Neural cell (in vitro differentiated cells): Measurements from ENCODE around the gene ACSM4.

Experiments used
- EP300 ChIP-seq: fragments of 450-650 bp; conservative IDR thresholded peaks from 2 replicates; pipeline ENCODE4 v1.6.1; 2014; ENCODE audit warnings: antibody characterized with exemption, mild to moderate bottlenecking, moderate library complexity; ENCODE audit not compliant: poor library complexity, severe bottlenecking
- EZH2 ChIP-seq: fragments of 200-600, 300-800 bp; shearing (Covaris generic), sonication (generic); IDR thresholded peaks from 2 replicates; pipeline ENCODE4 v1.6.1; 2014; ENCODE audit warnings: antibody characterized with exemption, low read length, borderline replicate concordance, mild to moderate bottlenecking; ENCODE audit not compliant: insufficient read depth, poor library complexity, severe bottlenecking
- POLR2AphosphoS5 ChIP-seq: IDR thresholded peaks from 2 replicates; pipeline ENCODE4 v1.6.1; 2012
- TAF1 ChIP-seq: IDR thresholded peaks from 2 replicates; pipeline ENCODE4 v1.6.1; 2012; ENCODE audit warnings: low read depth
- TF ChIP-seq, protein P1 (sequence below): fragments of 450-650 bp; IDR thresholded peaks from 2 replicates; pipeline ENCODE4 v1.5.1; 2014; ENCODE audit warnings: antibody characterized with exemption, mild to moderate bottlenecking, moderate library complexity; ENCODE audit not compliant: poor library complexity, severe bottlenecking

DNA sequence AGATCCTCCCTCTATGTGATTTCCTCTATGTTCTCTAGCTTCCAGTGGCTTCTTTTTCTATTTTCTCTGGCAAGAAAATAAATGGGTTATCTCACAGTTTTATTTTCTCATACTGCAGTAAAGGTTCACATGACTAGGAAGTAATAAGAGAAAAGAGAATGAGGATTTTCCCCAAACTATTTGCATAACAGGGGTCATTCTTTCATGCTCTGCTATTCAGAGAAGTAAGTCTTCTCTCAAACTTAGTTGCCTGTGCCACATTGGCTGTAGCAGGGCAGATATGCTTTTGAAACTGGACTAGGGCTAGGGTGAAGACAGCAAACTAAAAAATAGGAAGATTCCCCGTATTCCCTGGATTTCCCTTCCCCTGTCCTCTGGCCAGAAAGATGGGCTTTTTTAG, 57.4 kb downstream of the ACSM4 start:
- TF ChIP-seq, protein P1, sequence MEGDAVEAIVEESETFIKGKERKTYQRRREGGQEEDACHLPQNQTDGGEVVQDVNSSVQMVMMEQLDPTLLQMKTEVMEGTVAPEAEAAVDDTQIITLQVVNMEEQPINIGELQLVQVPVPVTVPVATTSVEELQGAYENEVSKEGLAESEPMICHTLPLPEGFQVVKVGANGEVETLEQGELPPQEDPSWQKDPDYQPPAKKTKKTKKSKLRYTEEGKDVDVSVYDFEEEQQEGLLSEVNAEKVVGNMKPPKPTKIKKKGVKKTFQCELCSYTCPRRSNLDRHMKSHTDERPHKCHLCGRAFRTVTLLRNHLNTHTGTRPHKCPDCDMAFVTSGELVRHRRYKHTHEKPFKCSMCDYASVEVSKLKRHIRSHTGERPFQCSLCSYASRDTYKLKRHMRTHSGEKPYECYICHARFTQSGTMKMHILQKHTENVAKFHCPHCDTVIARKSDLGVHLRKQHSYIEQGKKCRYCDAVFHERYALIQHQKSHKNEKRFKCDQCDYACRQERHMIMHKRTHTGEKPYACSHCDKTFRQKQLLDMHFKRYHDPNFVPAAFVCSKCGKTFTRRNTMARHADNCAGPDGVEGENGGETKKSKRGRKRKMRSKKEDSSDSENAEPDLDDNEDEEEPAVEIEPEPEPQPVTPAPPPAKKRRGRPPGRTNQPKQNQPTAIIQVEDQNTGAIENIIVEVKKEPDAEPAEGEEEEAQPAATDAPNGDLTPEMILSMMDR, result no peak
- no peak for TF ChIP-seq TAF1
- TF ChIP-seq EP300, result no peak
- no peak for TF ChIP-seq EZH2
- TF ChIP-seq POLR2AphosphoS5, result no peak
